Astrocyte (in vitro differentiated cells and primary cell): ENCODE measurements around the gene BTBD2. TPM values are rescaled to one million over a fixed set of nuclear protein-coding genes. Genes with fewer than 3 reads are reported as not detected.

Source experiments
- DNase-seq: peaks from one replicate; pipeline ENCODE4 v3.0.0-alpha.2; 2010; ENCODE audit warnings: low read depth
- FAIRE-seq: peaks from 2 replicates; lab custom pipeline; 2011; peaks lifted over from hg19 to GRCh38; lab: Jason Lieb, UNC
- H2AFZ ChIP-seq: 2 replicates; pipeline ENCODE4 v1.6.0; 2012; ENCODE audit warnings: low read depth, low read length, inconsistent platforms
- H3K27ac ChIP-seq: 2 replicates; pipeline ENCODE4 v1.5.1; 2011; ENCODE audit warnings: low read depth, low read length, inconsistent platforms
- H3K27me3 ChIP-seq: 2 replicates; pipeline ENCODE4 v1.6.0; 2011; ENCODE audit warnings: low read length, inconsistent platforms; ENCODE audit not compliant: insufficient read depth
- H3K36me3 ChIP-seq: 2 replicates; pipeline ENCODE4 v1.5.1; 2011; ENCODE audit warnings: low read length, inconsistent platforms; ENCODE audit not compliant: insufficient read depth
- H3K4me1 ChIP-seq: 2 replicates; pipeline ENCODE4 v1.5.1; 2011; ENCODE audit warnings: low read length, inconsistent platforms; ENCODE audit not compliant: insufficient read depth
- H3K4me2 ChIP-seq: 2 replicates; pipeline ENCODE4 v1.6.0; 2012; ENCODE audit warnings: low read length, inconsistent platforms
- H3K4me3 ChIP-seq: 2 replicates; pipeline ENCODE4 v1.5.1; 2011; ENCODE audit warnings: low read depth, mild to moderate bottlenecking, low read length, inconsistent platforms; ENCODE audit not compliant: insufficient read depth
- H3K79me2 ChIP-seq: 2 replicates; pipeline ENCODE4 v1.6.0; 2012; ENCODE audit warnings: mild to moderate bottlenecking, low read length, inconsistent platforms; ENCODE audit not compliant: insufficient read depth
- H3K9ac ChIP-seq: 2 replicates; pipeline ENCODE4 v1.6.0; 2012; ENCODE audit warnings: mild to moderate bottlenecking, low read length, inconsistent platforms
- H3K9me3 ChIP-seq: 2 replicates; pipeline ENCODE4 v1.5.1; 2012; ENCODE audit warnings: low read depth, mild to moderate bottlenecking, low read length, inconsistent platforms; ENCODE audit not compliant: insufficient read depth
- H4K20me1 ChIP-seq: 2 replicates; pipeline ENCODE4 v1.6.0; 2012; ENCODE audit warnings: low read length, inconsistent platforms; ENCODE audit not compliant: insufficient read depth
- H3K27ac Mint-ChIP-seq: one replicate; pipeline ENCODE4 v1.8.0; 2021; ENCODE audit warnings: mild to moderate bottlenecking, mixed read lengths; ENCODE audit not compliant: unreplicated experiment
- H3K27me3 Mint-ChIP-seq: one replicate; pipeline ENCODE4 v1.8.0; 2021; ENCODE audit warnings: low read depth, mixed read lengths; ENCODE audit not compliant: unreplicated experiment
- H3K36me3 Mint-ChIP-seq: one replicate; pipeline ENCODE4 v1.8.0; 2021; ENCODE audit warnings: low read depth, mixed read lengths; ENCODE audit not compliant: unreplicated experiment
- H3K4me1 Mint-ChIP-seq: one replicate; pipeline ENCODE4 v1.8.0; 2021; ENCODE audit warnings: low read depth, mixed read lengths; ENCODE audit not compliant: unreplicated experiment
- H3K4me3 Mint-ChIP-seq: one replicate; pipeline ENCODE4 v1.8.0; 2021; ENCODE audit warnings: mild to moderate bottlenecking, moderate library complexity, mixed read lengths; ENCODE audit not compliant: unreplicated experiment
- H3K9me3 Mint-ChIP-seq: one replicate; pipeline ENCODE4 v1.8.0; 2021; ENCODE audit warnings: mild to moderate bottlenecking, mixed read lengths; ENCODE audit not compliant: unreplicated experiment
- CTCF ChIP-seq: IDR thresholded peaks from 2 replicates; pipeline ENCODE4 v1.5.1; 2011; ENCODE audit warnings: low read depth, mild to moderate bottlenecking, inconsistent platforms, low read length, moderate library complexity; ENCODE audit not compliant: insufficient read depth
- EZH2 ChIP-seq: IDR thresholded peaks from 2 replicates; pipeline ENCODE4 v1.6.1; 2012; ENCODE audit warnings: mild to moderate bottlenecking, low read length, inconsistent platforms; ENCODE audit not compliant: insufficient read depth
- total RNA-seq: library from RNA; stranded (reverse); gene quantifications from 2 replicates; pipeline ENCODE4 v1.2.1, GENCODE V29; 2021

BTBD2 gene
- total RNA-seq, 1 donor from 2014 or later, result 53.7 TPM

DNA sequence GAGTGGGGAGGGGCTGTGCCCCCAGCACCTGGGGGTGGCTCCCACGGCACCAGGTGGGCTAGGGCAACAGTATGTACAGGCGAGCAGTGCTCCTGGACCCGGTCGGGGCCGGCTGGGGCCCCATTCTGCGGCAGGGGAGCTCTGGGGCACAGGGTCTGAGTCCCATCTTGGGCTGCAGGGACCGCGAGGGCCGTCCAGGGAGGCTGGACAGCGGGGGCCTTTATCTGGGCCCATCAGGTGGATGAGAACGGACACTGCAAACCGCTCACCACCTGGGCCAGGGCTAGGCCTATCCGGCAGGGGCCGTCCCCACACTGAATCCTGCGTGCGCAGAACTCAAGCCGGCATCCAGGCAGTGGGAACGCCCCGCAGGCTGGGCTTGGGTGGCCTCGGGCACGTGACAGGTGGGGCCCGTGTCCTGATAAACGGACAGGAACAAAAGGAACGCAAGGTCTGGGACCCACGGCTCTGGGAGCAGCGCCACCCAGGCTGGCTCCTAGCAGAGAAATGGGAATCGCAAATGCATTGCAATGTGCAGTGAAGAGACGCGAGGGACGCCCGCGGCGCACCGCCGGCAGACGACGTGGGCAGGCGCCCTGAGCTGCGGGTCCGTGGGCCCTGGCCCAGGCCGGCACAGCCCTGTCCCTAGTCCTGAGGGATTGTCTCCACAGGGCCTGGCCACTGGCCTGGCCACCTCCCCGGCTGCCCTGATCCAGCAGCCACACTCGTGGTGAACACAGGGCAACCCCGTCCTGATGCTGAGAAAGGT is 29.7 kb downstream of the BTBD2 start:
- Histone ChIP-seq H3K27me3 (no peaks in the 10 kb centered on the region), H3K9ac (no peak overlapping the region), H3K4me1 (no peaks in the 10 kb centered on the region), H4K20me1 (peaks cover 10% of the 10 kb centered on the region), H3K9me3 (no peaks in the 10 kb centered on the region), H3K4me3 (no peak overlapping the region), H3K36me3 (peaks cover 14% of the 10 kb centered on the region), H3K79me2 (no peaks in the 10 kb centered on the region), H3K27ac (no peak overlapping the region), H2AFZ (no peak overlapping the region), H3K4me2 (no peak overlapping the region)
- DNase-seq (no peak), FAIRE-seq (no peak)
- Mint-ChIP-seq H3K4me1 (no peaks in the 10 kb centered on the region), H3K36me3 (peaks cover 3% of the 10 kb centered on the region), H3K27ac (no peak overlapping the region), H3K9me3 (no peaks in the 10 kb centered on the region), H3K4me3 (no peak overlapping the region), H3K27me3 (no peaks in the 10 kb centered on the region)
- TF ChIP-seq EZH2 (no peak), CTCF (no peak)

GRCh38 chr19:1984357-1984756 is 31.2 kb downstream of the BTBD2 start:
- Histone ChIP-seq H3K27ac (no peak overlapping the region), H3K27me3 (no peaks in the 10 kb centered on the region), H4K20me1 (peaks cover 10% of the 10 kb centered on the region), H3K36me3 (peaks cover 12% of the 10 kb centered on the region), H2AFZ (no peak overlapping the region), H3K9ac (no peak overlapping the region), H3K4me1 (no peaks in the 10 kb centered on the region), H3K4me3 (no peak overlapping the region), H3K4me2 (no peak overlapping the region), H3K9me3 (no peaks in the 10 kb centered on the region), H3K79me2 (no peaks in the 10 kb centered on the region)
- no peak for TF ChIP-seq EZH2
- TF ChIP-seq CTCF, result no peak
- H3K4me1 Mint-ChIP-seq, result no peaks in the 10 kb centered on the region
- no peak for FAIRE-seq
- no peaks in the 10 kb centered on the region for H3K27me3 Mint-ChIP-seq
- no peak overlapping the region for H3K27ac Mint-ChIP-seq
- H3K9me3 Mint-ChIP-seq, result no peaks in the 10 kb centered on the region
- no peak overlapping the region for H3K4me3 Mint-ChIP-seq
- no peak for DNase-seq
- no peaks in the 10 kb centered on the region for H3K36me3 Mint-ChIP-seq

DNA sequence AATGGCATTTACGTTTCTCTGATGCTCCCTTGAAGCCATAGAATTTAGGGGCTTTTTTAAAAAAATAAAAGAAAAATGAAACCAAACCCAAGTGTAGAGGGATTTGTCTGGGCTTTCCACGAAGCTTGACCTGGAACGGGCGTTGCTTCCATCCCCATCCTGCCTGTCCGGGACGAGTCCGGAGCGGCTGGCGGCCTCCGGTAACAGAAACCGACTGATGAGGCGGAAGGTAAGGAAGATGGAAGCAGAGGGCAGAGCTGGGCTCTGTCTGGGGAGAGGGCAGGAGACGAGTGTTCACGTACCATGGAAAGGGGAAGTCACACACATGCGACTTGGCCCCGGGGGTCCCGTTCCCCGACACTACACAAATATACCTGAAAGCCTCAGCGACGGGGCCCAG is 34.3 kb downstream of the BTBD2 start:
- Histone ChIP-seq H3K4me1 (no peaks in the 10 kb centered on the region), H3K4me2 (no peak overlapping the region), H3K9me3 (no peaks in the 10 kb centered on the region), H3K4me3 (no peak overlapping the region), H4K20me1 (peaks cover 13% of the 10 kb centered on the region), H3K79me2 (peaks cover 10% of the 10 kb centered on the region), H3K27me3 (no peaks in the 10 kb centered on the region), H3K27ac (no peak overlapping the region), H3K36me3 (peaks cover 12% of the 10 kb centered on the region), H3K9ac (no peak overlapping the region), H2AFZ (no peak overlapping the region)
- Mint-ChIP-seq H3K4me3 (no peak overlapping the region), H3K36me3 (no peaks in the 10 kb centered on the region), H3K9me3 (no peaks in the 10 kb centered on the region), H3K4me1 (no peaks in the 10 kb centered on the region), H3K27ac (no peak overlapping the region), H3K27me3 (no peaks in the 10 kb centered on the region)
- DNase-seq (no peak), FAIRE-seq (no peak)
- no peak for TF ChIP-seq CTCF
- TF ChIP-seq EZH2, result no peak
